ENCODE results near the gene ANTKMT.
"Not testable (repeated sequence)": the region's sequence is repeated elsewhere in the genome, so short reads cannot be mapped to it uniquely, and the experiment has no call there.

ANTKMT gene

DNA sequence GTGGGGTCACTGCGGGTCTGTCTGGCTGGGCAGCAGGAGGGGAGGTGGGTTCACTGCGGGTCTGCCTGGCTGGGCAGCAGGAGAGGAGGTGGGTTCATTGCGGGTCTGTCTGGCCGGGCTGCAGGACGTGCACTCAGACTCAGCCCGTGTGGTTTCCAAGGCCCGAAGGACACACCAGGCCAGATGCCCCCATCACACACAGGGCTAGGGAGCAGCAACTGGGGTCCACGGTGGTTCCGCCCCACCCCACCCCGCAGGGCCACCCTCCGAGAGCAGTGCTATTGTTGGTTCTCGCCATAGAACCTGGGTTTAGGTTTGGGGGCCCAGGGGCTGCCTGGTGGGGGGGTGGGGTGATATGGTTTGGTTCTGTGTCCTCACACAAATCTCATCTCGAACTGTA, 25.7 kb downstream of the ANTKMT start:
- no peak for DNase-seq

DNA sequence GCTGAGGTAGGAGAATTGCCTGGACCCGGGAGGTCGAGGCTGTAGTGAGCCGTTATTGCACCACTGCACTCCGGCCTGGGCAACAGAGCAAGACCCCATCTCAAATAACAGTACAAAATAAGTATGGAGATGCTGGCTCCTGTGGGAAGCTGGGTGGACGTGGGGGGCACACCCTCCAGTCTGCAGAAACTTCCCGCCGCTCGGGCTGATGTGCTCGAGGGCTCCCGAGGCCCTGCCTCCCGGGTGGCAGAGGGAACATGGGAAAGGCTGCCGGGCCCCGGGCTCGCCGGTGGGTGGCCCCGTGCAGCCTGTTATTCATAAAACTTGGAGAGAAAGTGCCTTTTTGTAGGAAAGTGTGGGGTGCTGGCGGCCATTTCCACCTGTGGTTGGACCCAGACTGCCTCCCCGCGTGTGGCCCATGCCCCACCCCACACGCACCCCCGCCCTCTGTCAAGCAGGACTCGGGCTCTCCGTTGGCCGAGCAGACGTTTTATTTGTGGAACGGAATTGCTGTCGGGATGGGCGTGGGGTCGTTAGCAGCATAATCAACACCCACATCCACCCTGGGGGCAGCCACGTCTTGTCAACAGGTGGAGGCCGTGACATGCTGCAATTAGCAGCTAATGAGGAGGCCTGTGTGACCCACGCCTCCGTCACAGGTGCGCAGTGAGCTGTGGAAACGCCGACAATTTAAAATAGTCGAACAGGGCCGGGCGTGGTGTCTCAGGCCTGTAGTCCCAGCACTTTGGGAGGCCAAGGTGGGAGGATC, 27.2 kb downstream of the ANTKMT start:
- no peak for DNase-seq

DNA sequence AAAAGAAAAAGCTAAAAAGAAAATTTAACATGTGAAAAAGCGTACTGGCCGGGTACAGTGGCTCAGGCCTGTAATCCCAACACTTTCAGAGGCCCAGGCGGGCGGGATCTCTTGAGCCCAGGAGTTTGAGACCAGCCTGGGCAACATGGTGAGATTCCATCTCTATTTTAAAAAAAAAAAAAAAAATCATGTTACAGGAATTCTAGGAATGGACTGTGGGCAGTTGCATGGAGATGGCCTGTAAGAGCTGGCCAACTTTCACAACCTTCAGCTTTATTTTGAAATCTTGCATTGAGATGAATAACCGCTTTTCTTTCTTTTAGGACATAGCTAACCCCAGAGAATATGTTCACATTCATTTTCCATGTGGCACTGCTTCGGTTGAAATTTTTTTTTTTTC, 28.1 kb downstream of the ANTKMT start:
- DNase-seq = no peak

GRCh38 chr16:750485-750884, 29.5 kb downstream of the ANTKMT start:
- no peak for DNase-seq

- DNase-seq = no peak
These were observed 30.4 kb downstream of the ANTKMT start for GRCh38 chr16:751152-752006.

DNA sequence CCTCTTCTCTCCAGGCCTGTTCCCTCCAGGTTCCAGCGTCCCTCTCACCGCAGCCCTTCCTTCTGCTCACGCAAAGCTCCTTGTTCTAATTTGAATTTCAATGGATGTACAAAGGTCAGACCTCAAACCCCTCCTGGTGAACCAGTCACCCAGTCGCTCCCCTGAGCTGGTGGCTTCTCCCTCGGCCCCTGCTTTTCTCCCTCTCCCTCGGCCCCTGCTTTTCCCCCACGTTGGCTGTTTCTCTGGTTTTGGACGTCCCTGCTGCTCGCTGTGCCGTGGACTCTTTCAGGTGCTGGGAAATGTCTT, 31.0 kb downstream of the ANTKMT start:
- DNase-seq = no peak

GRCh38 chr16:754121-754607, 33.2 kb downstream of the ANTKMT start:
- not testable (repeated sequence) for DNase-seq

DNA sequence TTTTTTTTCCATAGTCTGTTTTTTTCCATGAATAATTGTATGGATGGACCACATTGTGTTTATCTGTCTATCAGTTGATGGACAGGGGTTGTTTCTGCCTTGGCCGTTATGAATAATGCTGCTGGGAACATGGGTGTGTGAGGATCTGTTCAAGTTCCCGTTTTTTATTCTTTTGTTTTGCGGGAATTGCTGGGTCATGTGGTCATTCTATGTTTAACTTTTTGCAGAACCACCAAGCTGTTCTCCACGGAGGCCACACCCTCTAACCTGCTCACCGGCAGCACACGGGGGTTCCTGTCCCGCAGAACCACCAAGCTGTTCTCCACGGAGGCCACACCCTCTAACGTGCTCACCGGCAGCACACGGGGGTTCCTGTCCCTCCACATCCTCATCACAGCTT, 33.7 kb downstream of the ANTKMT start:
- no peak for DNase-seq

DNA sequence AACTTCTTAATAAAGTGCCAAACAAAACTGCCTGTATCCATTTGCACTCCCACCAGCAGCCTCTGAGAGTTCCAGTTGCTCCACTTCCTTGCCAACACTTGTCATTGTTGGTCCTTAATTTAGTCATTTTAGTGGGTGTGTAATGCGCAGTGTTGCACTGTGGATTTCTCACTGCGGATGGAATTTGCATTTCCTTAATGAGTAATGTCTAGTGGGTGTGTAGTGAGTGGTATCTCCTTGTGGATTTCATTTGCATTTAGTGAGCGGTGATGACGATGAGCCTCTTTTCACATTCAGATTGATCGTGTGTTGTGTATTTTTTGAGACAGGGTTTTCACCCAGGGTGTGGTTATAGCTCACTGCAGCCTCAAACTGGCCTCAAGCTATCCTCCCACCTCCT, 35.5 kb downstream of the ANTKMT start:
- no peak for DNase-seq

DNA sequence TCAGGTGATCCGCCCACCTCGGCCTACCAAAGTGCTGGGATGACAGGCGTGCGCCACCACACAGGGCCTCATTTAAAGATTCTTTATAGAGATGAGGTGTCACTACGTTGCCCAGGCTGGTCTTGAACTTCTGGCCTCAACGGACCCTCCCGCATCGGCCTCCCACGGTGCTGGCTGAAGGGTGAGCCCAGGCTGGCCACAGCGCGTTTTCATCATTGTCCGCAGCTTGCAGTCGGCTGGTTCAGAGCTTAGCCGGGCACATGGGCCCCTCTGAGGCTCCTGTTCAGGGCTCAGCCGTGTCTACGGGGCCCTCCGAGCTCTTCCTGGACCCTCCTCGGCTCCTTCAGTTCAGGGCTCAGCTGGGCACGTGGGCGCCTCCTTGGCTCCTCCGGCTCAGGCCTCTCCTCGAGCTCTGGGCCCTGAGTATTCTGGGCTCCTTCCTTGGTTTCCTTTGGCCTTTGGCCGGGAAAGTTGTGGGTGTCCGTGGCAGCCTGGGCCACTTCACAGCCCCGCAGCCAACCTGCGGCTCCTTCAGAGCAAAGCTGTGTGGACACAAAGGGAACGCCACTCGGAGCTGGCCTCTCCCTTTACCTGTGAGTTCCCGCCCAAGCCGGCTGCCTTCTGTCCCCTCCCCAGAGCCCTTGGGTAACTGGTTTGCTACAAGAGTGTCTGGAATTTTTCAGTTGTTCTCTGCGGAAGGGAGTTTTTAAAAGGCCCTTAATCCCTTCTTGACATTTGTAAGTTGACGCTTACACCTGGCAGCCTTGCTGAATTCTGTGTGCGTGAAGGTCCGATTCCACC, 38.4 kb downstream of the ANTKMT start:
- no peak for DNase-seq

GRCh38 chr16:760065-760464, 39.1 kb downstream of the ANTKMT start:
- no peak for DNase-seq

DNA sequence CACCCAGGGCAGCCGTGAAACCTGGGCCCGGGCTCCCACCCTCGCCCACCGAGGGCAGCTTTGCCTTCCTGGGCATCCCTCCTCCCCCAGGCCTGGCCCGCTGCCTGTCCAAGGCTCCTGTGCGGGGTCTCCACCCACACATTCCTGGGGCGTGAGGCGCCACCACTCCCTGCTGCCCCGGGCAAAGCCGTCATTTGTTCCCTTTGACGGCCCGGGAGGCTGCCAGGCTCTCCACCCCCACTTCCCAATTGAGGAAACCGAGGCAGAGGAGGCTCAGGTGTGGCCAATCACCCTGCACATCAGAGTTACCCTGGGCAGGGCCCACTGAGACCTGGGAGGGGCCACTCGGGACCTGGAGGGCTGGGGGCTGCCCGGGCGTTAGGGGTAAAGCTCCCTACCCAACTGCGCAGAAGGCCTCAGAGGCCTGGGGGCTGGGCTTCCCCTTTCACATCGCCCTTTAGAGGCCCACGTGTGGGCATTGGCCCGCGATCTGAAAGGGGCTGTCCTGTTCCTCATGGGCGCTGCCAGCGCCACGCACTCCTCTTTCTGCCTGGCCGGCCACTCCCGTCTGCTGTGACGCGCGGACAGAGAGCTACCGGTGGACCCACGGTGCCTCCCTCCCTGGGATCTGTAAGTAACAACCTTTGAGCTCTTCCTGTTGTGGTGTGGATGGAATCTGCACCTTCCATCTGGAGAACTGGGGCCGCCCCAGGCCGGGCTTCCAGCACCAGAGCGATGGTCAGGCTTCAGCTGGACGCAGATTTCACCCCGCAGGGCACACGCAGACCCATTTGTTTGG, 39.8 kb downstream of the ANTKMT start, which contains the start of gene MSLN:
Gene MSLN, plus strand, starts transcription at position 190 of the 799 bp plus-strand sequence. CDS start 1,947 bp downstream, outside the sequence.
- DNase-seq = no peak

DNA sequence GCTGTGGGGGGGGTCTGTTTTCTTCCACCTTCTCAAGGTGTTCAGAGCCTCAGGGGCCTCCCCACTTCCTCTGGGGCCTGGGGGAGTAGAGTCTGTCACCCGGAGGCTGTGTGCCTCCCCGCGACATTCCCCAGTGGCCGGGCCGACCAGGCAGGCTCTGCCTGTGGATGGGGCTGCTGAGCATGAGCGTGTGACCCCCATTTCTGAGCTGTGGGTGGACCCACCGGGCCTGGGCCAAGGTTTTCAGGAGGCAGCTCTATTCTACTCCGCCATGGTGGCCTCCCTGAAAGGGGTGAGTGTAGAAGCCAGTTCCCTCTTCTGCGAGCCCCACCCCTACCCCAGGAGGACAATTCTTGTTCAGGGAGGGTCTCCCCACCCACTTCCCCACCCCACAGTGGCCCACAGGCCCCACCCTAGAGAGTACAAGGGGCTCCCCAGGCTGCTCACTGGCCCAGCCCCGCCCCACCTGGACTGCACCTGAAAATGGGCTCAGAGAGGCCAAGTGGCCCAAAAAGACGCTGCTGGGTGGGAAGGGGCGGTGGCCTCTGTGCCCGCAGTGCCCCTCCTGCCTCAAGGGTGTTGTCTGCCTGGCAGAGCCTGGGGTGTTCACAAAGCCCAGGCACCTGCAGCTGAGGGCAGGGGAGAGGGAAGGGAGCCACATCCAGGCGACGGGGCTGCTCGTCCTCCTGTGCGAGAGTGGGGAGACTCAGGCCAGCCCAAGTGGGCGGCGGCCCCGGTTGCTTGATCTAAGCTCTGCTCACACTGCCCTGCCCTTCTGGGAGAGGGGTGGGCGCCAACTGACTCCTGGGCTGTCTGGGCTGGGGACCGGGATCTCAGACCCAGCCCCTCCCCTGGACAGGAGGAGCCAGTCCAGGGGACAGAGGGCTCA, 40.9 kb downstream of the ANTKMT start:
- DNase-seq = no peak

DNA sequence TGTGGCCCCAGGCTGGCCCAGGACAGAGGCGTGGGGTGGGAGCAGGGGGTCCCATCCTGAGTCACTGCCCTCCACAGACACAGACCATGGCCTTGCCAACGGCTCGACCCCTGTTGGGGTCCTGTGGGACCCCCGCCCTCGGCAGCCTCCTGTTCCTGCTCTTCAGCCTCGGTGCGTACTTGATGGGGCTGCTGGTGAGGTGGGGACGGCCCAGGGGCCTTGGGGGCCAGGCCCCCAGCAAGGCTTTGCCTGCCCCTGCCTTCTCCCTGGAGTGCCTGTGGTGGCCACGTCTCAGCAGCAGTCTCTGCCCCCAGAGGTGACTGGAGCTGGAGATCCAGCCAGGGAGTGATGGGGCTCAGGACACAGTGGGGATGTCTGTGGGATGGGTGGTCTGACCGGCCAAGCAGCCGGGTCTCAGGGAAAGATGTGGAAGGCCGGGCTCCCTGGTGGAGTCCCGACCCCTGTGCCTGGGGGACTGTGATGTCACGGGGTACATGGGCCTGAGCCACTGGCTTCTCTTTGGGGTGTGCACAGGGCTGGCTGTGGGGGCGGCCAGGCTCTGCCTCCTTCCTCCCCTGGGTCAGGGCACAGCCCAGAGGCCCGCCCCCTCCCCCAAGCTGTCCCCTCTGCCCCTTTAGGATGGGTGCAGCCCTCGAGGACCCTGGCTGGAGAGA, 41.8 kb downstream of the ANTKMT start:
- no peak for DNase-seq

GRCh38 chr16:763369-764183, 42.6 kb downstream of the ANTKMT start:
- no peak for DNase-seq

- DNase-seq = no peak
These were observed 43.3 kb downstream of the ANTKMT start for GRCh38 chr16:764184-764750.

GRCh38 chr16:764848-765487, 44.0 kb downstream of the ANTKMT start:
- DNase-seq = no peak

GRCh38 chr16:765488-765865, 44.5 kb downstream of the ANTKMT start:
- DNase-seq = no peak

All from KG1 (cell line).